ENCODE data around the gene TYW5. TPM values are rescaled to one million over a fixed set of nuclear protein-coding genes. Genes with fewer than 3 reads are reported as not detected.

The TYW5 gene
- total and polyA plus RNA-seq, 5 donors, result 1.7 to 3.5 (median 3.0) TPM

DNA sequence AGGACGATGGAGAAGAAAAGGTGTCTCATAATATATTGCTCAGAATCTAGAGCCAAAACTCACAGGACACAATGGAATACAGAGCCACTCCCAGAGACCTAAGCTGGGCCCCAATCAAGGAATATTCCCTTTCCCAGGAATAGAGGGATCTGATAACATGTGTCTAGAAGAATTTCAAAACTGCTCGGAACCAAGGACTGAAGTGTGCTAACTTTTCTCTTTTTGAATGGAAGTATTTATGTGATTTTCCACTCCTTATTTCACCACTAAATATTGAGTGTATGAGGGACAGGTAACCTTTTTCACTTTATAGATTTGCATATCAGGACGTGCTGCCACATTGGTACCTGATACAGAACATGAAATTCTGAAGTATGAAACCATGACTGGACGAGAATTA, 53.3 kb downstream of the TYW5 start:
- Histone ChIP-seq H3K4me3 (ENCODE audit: low read length) (no peak overlapping the region), H3K27me3 (ENCODE audit: control insufficient read depth, insufficient read depth) (no peaks in the 10 kb centered on the region), H3K27ac (ENCODE audit: low read length) (no peak overlapping the region), H3K9me3 (ENCODE audit: control insufficient read depth, low read length) (no peaks in the 10 kb centered on the region), H3K4me1 (ENCODE audit: control insufficient read depth, insufficient read depth, low read length) (no peaks in the 10 kb centered on the region)
- DNase-seq, result no peak
- WGBS, result 90% methylated on average over 4 of the region's 4 CpGs
- ATAC-seq, result no peak
- intact Hi-C loops (cut with DNase I), result no loop called here

DNA sequence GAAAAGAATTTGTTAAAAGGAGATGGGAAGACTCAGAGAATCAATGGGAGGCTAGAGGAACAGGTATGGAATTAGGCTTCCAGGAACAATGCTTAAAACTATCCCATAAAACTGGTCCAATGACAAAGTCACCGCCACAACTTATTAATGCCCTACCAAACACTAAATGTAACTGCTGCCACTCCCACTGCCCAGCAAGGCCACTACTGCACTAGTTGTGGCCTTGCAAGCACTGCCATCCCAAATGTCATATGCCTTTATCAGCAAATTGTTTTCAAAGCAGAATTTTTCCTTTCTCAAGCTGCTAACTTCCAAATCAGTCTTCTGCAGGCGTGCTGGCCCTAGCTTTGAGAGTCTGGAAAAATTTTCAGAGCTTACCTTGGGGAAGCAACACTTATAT, 58.7 kb downstream of the TYW5 start:
- 84% methylated on average over 2 of the region's 2 CpGs for WGBS
- H3K27me3 ChIP-seq (ENCODE audit: control insufficient read depth, insufficient read depth), result no peaks in the 10 kb centered on the region
- no peak for ATAC-seq
- no peak for DNase-seq
- H3K9me3 ChIP-seq (ENCODE audit: control insufficient read depth, low read length), result no peaks in the 10 kb centered on the region
- no peak overlapping the region for H3K27ac ChIP-seq (ENCODE audit: low read length)
- no peak overlapping the region for H3K4me3 ChIP-seq (ENCODE audit: low read length)
- H3K4me1 ChIP-seq (ENCODE audit: control insufficient read depth, insufficient read depth, low read length), result no peaks in the 10 kb centered on the region
- intact Hi-C loops (cut with DNase I), result no loop called here

DNA sequence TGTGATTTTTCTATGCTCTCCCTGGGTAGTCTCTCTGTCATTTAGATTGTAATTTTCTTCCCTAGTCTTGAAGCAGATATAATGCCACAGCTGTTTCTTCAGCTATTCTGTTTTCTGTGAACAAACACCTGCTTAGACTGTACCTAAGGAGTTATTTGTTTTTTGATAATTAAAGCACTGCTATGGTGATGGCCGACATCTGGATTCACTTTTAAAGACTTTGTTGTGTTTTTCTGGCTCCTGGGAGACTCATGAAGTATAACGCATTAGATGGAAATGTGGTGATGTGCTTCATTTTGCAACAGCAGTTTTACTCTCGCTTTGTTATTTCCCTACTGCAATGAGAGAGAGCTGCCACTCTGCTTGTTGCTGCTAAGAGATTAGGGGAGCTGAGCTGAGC, 59.9 kb downstream of the TYW5 start:
- no peak overlapping the region for H3K4me3 ChIP-seq (ENCODE audit: low read length)
- 73% methylated on average over 3 of the region's 3 CpGs for WGBS
- H3K9me3 ChIP-seq (ENCODE audit: control insufficient read depth, low read length), result no peaks in the 10 kb centered on the region
- DNase-seq (no peak), ATAC-seq (no peak)
- no peaks in the 10 kb centered on the region for H3K4me1 ChIP-seq (ENCODE audit: control insufficient read depth, insufficient read depth, low read length)
- H3K27me3 ChIP-seq (ENCODE audit: control insufficient read depth, insufficient read depth), result no peaks in the 10 kb centered on the region
- H3K27ac ChIP-seq (ENCODE audit: low read length), result no peak overlapping the region
- intact Hi-C loops (cut with DNase I), result no loop called here

DNA sequence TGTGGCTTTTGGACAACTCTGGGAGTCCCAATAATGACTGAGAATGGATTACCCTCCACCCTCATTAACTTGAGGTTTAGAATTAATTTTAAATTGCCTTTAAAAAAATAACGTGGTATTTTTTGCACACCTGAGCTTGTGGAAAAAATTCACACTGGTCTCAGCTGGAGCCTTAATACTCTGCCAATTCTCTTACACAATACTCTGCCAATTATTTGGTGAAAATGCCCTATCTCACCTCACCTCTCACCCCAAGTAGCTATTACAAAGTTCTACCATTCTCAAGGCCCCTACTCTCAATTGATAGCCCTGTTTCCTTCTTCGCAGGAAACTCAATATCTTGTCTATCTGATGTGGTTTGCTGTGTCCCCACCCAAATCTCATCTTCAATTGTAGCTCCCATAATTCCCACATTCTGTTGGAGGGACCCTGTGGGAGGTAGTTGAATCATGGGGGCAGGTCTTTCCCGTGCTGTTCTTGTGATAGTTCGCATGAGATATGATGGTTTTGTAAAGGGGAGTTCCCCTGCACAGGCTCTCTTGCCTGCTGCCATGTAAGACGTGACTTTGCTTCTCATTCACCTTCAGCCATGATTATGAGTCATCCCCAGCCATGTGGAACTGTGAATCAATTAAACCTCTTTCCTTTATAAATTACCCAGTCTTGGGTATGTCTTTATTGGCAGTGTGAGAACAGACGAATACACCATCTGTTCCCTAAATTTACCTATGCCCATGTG, 71.6 kb downstream of the TYW5 start:
- WGBS, result 84% methylated on average over 6 of the region's 6 CpGs
- Histone ChIP-seq H3K27me3 (ENCODE audit: control insufficient read depth, insufficient read depth) (no peaks in the 10 kb centered on the region), H3K4me3 (ENCODE audit: low read length) (no peak overlapping the region), H3K27ac (ENCODE audit: low read length) (no peak overlapping the region), H3K4me1 (ENCODE audit: control insufficient read depth, insufficient read depth, low read length) (no peaks in the 10 kb centered on the region), H3K9me3 (ENCODE audit: control insufficient read depth, low read length) (no peaks in the 10 kb centered on the region)
- ATAC-seq (no peak), DNase-seq (no peak)
- intact Hi-C loops (cut with DNase I), result no loop called here

DNA sequence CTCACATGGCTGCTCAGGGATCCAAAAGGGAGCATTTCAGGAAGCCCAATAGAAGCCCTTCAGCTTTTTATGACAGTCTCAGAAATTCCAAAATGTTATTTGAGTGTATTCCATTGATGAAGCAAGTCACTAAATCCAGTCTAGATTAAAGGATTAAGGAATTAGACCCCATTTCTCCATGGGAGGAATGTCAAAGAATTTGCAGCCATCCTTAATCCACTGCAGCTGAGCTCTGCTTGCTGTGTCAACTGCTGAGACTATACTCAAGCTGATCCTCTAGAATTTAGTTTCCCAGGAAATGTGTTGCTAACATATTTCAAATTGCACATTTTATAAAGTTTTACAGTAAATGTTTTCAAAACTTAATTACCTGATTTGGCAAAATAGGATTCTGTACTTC, 72.6 kb downstream of the TYW5 start:
- no peaks in the 10 kb centered on the region for H3K4me1 ChIP-seq (ENCODE audit: control insufficient read depth, insufficient read depth, low read length)
- no peak for ATAC-seq
- DNase-seq, result no peak
- no peaks in the 10 kb centered on the region for H3K9me3 ChIP-seq (ENCODE audit: control insufficient read depth, low read length)
- H3K27ac ChIP-seq (ENCODE audit: low read length), result no peak overlapping the region
- H3K4me3 ChIP-seq (ENCODE audit: low read length), result no peak overlapping the region
- intact Hi-C loops (cut with DNase I), result no loop called here
- H3K27me3 ChIP-seq (ENCODE audit: control insufficient read depth, insufficient read depth), result no peaks in the 10 kb centered on the region

Other genes with a start within 250 kb of the TYW5 start
- 1 to 10 TPM; 2.4 to 5.0 (median 3.8) TPM for gene FTCDNL1, start 104.3 kb downstream of the TYW5 start, total RNA-seq
- gene FTCDNL1, start 104.3 kb downstream of the TYW5 start, polyA plus RNA-seq, result 1.7 TPM
- gene C2orf69, start 44.2 kb downstream of the TYW5 start, total RNA-seq, result 10 to 100 TPM in 2 of 4 donors, 1 to 10 TPM in 2; 9.3 to 12.5 (median 9.9) TPM
- gene C2orf69, start 44.2 kb downstream of the TYW5 start, polyA plus RNA-seq, result 6.4 TPM
- 10 to 100 TPM; 15.7 to 20.6 (median 19.7) TPM for gene MAIP1, start 91 bp upstream of the TYW5 start, total RNA-seq
- gene MAIP1, start 91 bp upstream of the TYW5 start, polyA plus RNA-seq, result 20.7 TPM

All from right cardiac atrium (tissue), 5 donors.